Hindlimb muscle (tissue), 1 donor: ENCODE results near the gene ME3. TPM values are rescaled to one million over a fixed set of nuclear protein-coding genes. Genes with fewer than 3 reads are reported as not detected.

Experiments used
- DNase-seq: peaks from one replicate; pipeline ENCODE4 v3.0.0-alpha.2; 2013
- polyA plus RNA-seq: library from polyadenylated mRNA; unstranded; fragments of 120-200 nt; gene quantifications from one replicate; pipeline ENCODE4 v1.2.1, GENCODE V29; 2013; ENCODE audit not compliant: insufficient read length

Gene ME3
- polyA plus RNA-seq, 1 donor, result 10.9 TPM

GRCh38 chr11:86483940-86484794 lies 188.2 kb downstream of the ME3 start:
- DNase-seq, result peak; percentile 71

- no peak for DNase-seq
These were observed 188.8 kb downstream of the ME3 start for GRCh38 chr11:86483610-86483939.

- DNase-seq, result peak; percentile 49
These were observed 189.7 kb downstream of the ME3 start for GRCh38 chr11:86482692-86483091.

GRCh38 chr11:86481399-86481798 lies 191.0 kb downstream of the ME3 start:
- DNase-seq, result no peak

GRCh38 chr11:86478348-86478747 lies 194.1 kb downstream of the ME3 start:
- no peak for DNase-seq

GRCh38 chr11:86477495-86478155 lies 194.8 kb downstream of the ME3 start:
- peak; percentile 64 for DNase-seq

GRCh38 chr11:86476109-86476861 lies 196.1 kb downstream of the ME3 start:
- DNase-seq, result no peak

- no peak for DNase-seq
These were observed 197.4 kb downstream of the ME3 start for GRCh38 chr11:86475027-86475426.

- no peak for DNase-seq
These were observed 198.2 kb downstream of the ME3 start for GRCh38 chr11:86473991-86474833.

GRCh38 chr11:86469491-86470388 lies 202.7 kb downstream of the ME3 start:
- no peak for DNase-seq

GRCh38 chr11:86468169-86468568 lies 204.2 kb downstream of the ME3 start:
- no peak for DNase-seq

- no peak for DNase-seq
These were observed 207.8 kb downstream of the ME3 start for GRCh38 chr11:86464509-86465221.

GRCh38 chr11:86463955-86464354 lies 208.5 kb downstream of the ME3 start:
- no peak for DNase-seq

GRCh38 chr11:86463120-86463519 lies 209.3 kb downstream of the ME3 start:
- DNase-seq, result no peak

GRCh38 chr11:86461892-86462291 lies 210.5 kb downstream of the ME3 start:
- DNase-seq, result no peak

- DNase-seq, result no peak
These were observed 211.7 kb downstream of the ME3 start for GRCh38 chr11:86460461-86461385.

GRCh38 chr11:86459682-86460460 lies 212.5 kb downstream of the ME3 start:
- no peak for DNase-seq

- DNase-seq, result no peak
These were observed 213.4 kb downstream of the ME3 start for GRCh38 chr11:86459002-86459385.
